ENCODE measurements around the gene KPNA6. TPM values are rescaled to one million over a fixed set of nuclear protein-coding genes. Genes with fewer than 3 reads are reported as not detected.

Gene KPNA6
- polyA plus RNA-seq, 1 donor from 2014 or later: 17.3 TPM

DNA sequence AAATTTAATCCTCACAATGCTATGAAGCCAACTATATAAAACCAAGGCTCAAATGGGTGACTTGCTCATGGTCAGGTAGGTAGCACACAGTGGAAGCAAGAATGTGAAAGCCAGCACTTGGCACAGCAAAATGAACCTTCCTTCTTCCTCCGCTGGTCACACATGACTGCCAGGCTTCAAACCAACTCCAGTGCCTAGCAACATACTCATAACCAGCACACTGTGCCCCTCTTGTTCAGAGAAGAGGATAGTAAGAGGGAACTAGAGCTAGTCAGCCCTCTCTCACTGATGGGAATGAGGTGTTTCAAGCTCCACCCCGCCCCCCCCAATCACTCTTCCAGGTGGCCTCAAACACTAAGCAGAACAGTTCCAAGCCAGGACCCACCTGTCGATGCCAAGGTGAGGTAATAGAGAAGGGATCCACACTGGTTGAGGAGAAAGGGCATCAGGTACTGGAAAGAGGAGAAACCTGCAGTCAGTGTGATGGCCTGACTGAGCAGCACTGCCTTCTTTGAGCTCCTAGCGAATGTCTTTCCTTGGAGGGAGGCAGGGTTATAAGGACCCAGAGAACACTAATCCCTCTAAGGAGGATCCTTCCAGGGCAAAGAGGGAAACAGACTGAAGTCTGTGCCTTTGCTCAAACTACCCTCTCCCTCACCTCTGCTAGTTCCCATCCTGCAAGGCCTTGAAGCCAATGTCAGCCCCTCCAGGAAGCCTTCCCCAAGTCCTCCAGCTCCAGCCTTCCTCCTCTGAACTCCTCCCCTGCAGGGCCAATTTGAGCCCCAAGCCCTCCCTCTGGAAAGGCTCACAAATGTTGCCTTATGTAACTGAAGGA lies 113.1 kb downstream of the KPNA6 start:
- H3K9me2 ChIP-seq (ENCODE audit: insufficient read depth, low read length): no peaks in the 10 kb centered on the region
- TF ChIP-seq RAD21 (conservative IDR thresholded peaks at IDR 0.05): no peak
- TF ChIP-seq, protein P1, sequence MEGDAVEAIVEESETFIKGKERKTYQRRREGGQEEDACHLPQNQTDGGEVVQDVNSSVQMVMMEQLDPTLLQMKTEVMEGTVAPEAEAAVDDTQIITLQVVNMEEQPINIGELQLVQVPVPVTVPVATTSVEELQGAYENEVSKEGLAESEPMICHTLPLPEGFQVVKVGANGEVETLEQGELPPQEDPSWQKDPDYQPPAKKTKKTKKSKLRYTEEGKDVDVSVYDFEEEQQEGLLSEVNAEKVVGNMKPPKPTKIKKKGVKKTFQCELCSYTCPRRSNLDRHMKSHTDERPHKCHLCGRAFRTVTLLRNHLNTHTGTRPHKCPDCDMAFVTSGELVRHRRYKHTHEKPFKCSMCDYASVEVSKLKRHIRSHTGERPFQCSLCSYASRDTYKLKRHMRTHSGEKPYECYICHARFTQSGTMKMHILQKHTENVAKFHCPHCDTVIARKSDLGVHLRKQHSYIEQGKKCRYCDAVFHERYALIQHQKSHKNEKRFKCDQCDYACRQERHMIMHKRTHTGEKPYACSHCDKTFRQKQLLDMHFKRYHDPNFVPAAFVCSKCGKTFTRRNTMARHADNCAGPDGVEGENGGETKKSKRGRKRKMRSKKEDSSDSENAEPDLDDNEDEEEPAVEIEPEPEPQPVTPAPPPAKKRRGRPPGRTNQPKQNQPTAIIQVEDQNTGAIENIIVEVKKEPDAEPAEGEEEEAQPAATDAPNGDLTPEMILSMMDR (IDR thresholded peaks at IDR 0.05; ENCODE audit: poor library complexity, severe bottlenecking): no peak
- no peak for TF ChIP-seq POLR2AphosphoS5 (IDR thresholded peaks at IDR 0.05)
- TF ChIP-seq, protein P2, sequence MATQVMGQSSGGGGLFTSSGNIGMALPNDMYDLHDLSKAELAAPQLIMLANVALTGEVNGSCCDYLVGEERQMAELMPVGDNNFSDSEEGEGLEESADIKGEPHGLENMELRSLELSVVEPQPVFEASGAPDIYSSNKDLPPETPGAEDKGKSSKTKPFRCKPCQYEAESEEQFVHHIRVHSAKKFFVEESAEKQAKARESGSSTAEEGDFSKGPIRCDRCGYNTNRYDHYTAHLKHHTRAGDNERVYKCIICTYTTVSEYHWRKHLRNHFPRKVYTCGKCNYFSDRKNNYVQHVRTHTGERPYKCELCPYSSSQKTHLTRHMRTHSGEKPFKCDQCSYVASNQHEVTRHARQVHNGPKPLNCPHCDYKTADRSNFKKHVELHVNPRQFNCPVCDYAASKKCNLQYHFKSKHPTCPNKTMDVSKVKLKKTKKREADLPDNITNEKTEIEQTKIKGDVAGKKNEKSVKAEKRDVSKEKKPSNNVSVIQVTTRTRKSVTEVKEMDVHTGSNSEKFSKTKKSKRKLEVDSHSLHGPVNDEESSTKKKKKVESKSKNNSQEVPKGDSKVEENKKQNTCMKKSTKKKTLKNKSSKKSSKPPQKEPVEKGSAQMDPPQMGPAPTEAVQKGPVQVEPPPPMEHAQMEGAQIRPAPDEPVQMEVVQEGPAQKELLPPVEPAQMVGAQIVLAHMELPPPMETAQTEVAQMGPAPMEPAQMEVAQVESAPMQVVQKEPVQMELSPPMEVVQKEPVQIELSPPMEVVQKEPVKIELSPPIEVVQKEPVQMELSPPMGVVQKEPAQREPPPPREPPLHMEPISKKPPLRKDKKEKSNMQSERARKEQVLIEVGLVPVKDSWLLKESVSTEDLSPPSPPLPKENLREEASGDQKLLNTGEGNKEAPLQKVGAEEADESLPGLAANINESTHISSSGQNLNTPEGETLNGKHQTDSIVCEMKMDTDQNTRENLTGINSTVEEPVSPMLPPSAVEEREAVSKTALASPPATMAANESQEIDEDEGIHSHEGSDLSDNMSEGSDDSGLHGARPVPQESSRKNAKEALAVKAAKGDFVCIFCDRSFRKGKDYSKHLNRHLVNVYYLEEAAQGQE (IDR thresholded peaks at IDR 0.05; ENCODE audit: borderline replicate concordance): no peak
- TF ChIP-seq EZH2 (IDR thresholded peaks at IDR 0.05; ENCODE audit: borderline replicate concordance, insufficient read depth, low read length, poor library complexity, severe bottlenecking): no peak
- TF ChIP-seq MXI1 (conservative IDR thresholded peaks at IDR 0.05; ENCODE audit: poor library complexity, severe bottlenecking): no peak
- TF ChIP-seq TAF1 (IDR thresholded peaks at IDR 0.05; ENCODE audit: low read depth): no peak
- no peak for TF ChIP-seq EP300 (conservative IDR thresholded peaks at IDR 0.05; ENCODE audit: poor library complexity, severe bottlenecking)
- TF ChIP-seq SMC3 (conservative IDR thresholded peaks at IDR 0.05; ENCODE audit: poor library complexity): no peak
- H3K27ac ChIP-seq (ENCODE audit: low read length): peak overlapping the region; percentile 89
- H3F3A ChIP-seq (ENCODE audit: insufficient read depth, low read length, poor library complexity, severe bottlenecking): no peaks in the 10 kb centered on the region
- no peaks in the 10 kb centered on the region for H4K20me1 ChIP-seq (ENCODE audit: insufficient read depth)
- no peaks in the 10 kb centered on the region for H3K9me3 ChIP-seq (ENCODE audit: low read length)
- H2AFZ ChIP-seq (ENCODE audit: low read depth, low read length): no peak overlapping the region
- no peaks in the 10 kb centered on the region for H3K27me3 ChIP-seq (ENCODE audit: insufficient read depth, low read depth, low read length)
- peak overlapping the region; percentile 93 for H3K4me2 ChIP-seq (ENCODE audit: low read length)
- peaks cover 22% of the 10 kb centered on the region for H3K79me2 ChIP-seq (replicated peaks; ENCODE audit: insufficient read depth, low read length)
- peaks cover 5% of the 10 kb centered on the region for H3K36me3 ChIP-seq (ENCODE audit: insufficient read depth, low read length)
- peak overlapping the region; percentile 80 for H3K4me3 ChIP-seq (ENCODE audit: low read length)
- peak overlapping the region; percentile 89 for H3K9ac ChIP-seq (ENCODE audit: low read length)

DNA sequence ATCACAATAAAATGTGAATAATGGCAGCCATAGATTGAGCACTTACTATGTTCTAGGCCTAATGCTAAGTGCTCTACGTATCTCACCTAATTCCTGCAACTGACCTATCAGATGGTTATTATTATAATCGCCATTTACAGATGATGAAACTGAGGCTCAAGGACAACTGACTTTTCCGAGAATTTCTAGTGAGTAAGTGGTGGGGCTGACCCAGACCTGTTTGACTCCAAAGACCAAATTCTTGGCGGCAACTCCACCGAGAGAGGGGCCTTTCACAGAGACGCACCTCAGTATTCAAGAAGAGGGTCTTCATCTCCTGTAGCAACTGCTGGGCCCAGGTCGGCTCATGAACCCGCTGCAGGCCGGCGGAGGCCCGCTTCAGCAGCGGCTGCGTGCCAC lies 113.7 kb downstream of the KPNA6 start:
- TF ChIP-seq, protein P1 (IDR thresholded peaks at IDR 0.05; ENCODE audit: poor library complexity, severe bottlenecking): no peak
- TF ChIP-seq, protein P2 (IDR thresholded peaks at IDR 0.05; ENCODE audit: borderline replicate concordance): peak; percentile 0
- peak overlapping the region; percentile 75 for H2AFZ ChIP-seq (ENCODE audit: low read depth, low read length)
- no peaks in the 10 kb centered on the region for H3K9me3 ChIP-seq (ENCODE audit: low read length)
- no peaks in the 10 kb centered on the region for H3K9me2 ChIP-seq (ENCODE audit: insufficient read depth, low read length)
- peak overlapping the region; percentile 93 for H3K4me2 ChIP-seq (ENCODE audit: low read length)
- no peaks in the 10 kb centered on the region for H3K27me3 ChIP-seq (ENCODE audit: insufficient read depth, low read depth, low read length)
- no peaks in the 10 kb centered on the region for H4K20me1 ChIP-seq (ENCODE audit: insufficient read depth)
- H3F3A ChIP-seq (ENCODE audit: insufficient read depth, low read length, poor library complexity, severe bottlenecking): no peaks in the 10 kb centered on the region
- H3K9ac ChIP-seq (ENCODE audit: low read length): peak overlapping the region; percentile 89
- H3K36me3 ChIP-seq (ENCODE audit: insufficient read depth, low read length): peaks cover 4% of the 10 kb centered on the region
- H3K27ac ChIP-seq (ENCODE audit: low read length): peak overlapping the region; percentile 89
- peaks cover 22% of the 10 kb centered on the region for H3K79me2 ChIP-seq (replicated peaks; ENCODE audit: insufficient read depth, low read length)
- H3K4me3 ChIP-seq (ENCODE audit: low read length): peak overlapping the region; percentile 80

Data from neural cell (in vitro differentiated cells).